Glutamatergic neuron (in vitro differentiated cells): Measurements from ENCODE around the gene PRSS57. TPM values are rescaled to one million over a fixed set of nuclear protein-coding genes. Genes with fewer than 3 reads are reported as not detected.
A peak's percentile ranks its signal among the peaks of the same experiment; 100 is the strongest.

Source experiments
- DNase-seq: peaks from one replicate; pipeline ENCODE4 v3.0.0; 2022
- H3K27ac Mint-ChIP-seq: one replicate; pipeline ENCODE4 v1.8.0; 2020; ENCODE audit warnings: mild to moderate bottlenecking, mixed read lengths, inconsistent platforms; ENCODE audit not compliant: unreplicated experiment
- H3K27me3 Mint-ChIP-seq: one replicate; pipeline ENCODE4 v1.8.0; 2020; ENCODE audit warnings: mild to moderate bottlenecking, moderate library complexity, mixed read lengths, inconsistent platforms; ENCODE audit not compliant: unreplicated experiment
- H3K36me3 Mint-ChIP-seq: one replicate; pipeline ENCODE4 v1.8.0; 2020; ENCODE audit warnings: mild to moderate bottlenecking, mixed read lengths, inconsistent platforms; ENCODE audit not compliant: unreplicated experiment
- H3K4me1 Mint-ChIP-seq: one replicate; pipeline ENCODE4 v1.8.0; 2020; ENCODE audit warnings: mild to moderate bottlenecking, low read depth, mixed read lengths, inconsistent platforms; ENCODE audit not compliant: unreplicated experiment
- H3K4me3 Mint-ChIP-seq: one replicate; pipeline ENCODE4 v1.8.0; 2020; ENCODE audit warnings: mild to moderate bottlenecking, mixed read lengths, inconsistent platforms; ENCODE audit not compliant: unreplicated experiment
- H3K9me3 Mint-ChIP-seq: one replicate; pipeline ENCODE4 v1.8.0; 2020; ENCODE audit warnings: mild to moderate bottlenecking, moderate library complexity, mixed read lengths, inconsistent platforms; ENCODE audit not compliant: unreplicated experiment
- total RNA-seq: library from RNA; stranded (reverse); fragmentation: NEBNext Ultra II Directional; extraction: Animal tissue kit (Norgen Biotek cat#: 25700); gene quantifications from one replicate; pipeline ENCODE4 v1.2.1, GENCODE V29; 2021; ENCODE audit not compliant: unreplicated experiment
- TF ChIP-seq, protein P1 (sequence below): fragments of 200-600 bp; sonication (generic); IDR thresholded peaks from one replicate; pipeline ENCODE4 v1.5.0; 2021; ENCODE audit not compliant: partially characterized antibody, unreplicated experiment

Gene PRSS57
- total RNA-seq, 1 donor from 2014 or later: 0.78 TPM

DNA sequence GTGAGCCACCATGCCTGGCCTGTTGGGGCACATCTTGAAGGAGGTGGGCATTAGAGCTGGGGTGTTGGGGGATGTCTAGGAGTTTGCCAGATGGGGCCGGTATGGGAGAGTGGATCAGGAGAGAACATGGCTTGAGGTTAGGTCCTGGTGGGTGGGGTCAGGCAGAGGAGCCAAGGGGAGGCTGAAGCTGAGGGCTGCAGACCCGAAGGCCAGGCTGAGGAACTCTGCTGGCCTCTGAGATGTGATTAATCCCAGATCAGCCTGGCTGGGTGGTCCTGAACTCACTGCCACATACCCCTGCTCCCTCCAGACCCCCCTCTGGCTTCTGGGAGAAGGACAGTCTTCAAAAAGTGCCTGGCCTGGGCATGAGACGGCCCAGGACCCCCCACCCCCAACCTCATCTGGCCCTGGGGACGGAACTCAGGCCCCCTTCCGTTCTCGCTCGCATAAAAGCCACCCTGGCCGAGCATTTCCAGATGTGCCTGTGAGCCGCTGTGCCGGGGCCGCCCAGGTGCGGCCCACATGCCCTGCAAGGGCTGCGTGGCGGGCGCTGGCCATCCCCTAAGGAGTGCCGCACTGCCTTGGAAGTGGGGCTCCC is 16.4 kb downstream of the PRSS57 start:
- H3K27ac Mint-ChIP-seq: no peak overlapping the region
- DNase-seq: no peak
- H3K4me1 Mint-ChIP-seq: peaks cover 5% of the 10 kb centered on the region

DNA sequence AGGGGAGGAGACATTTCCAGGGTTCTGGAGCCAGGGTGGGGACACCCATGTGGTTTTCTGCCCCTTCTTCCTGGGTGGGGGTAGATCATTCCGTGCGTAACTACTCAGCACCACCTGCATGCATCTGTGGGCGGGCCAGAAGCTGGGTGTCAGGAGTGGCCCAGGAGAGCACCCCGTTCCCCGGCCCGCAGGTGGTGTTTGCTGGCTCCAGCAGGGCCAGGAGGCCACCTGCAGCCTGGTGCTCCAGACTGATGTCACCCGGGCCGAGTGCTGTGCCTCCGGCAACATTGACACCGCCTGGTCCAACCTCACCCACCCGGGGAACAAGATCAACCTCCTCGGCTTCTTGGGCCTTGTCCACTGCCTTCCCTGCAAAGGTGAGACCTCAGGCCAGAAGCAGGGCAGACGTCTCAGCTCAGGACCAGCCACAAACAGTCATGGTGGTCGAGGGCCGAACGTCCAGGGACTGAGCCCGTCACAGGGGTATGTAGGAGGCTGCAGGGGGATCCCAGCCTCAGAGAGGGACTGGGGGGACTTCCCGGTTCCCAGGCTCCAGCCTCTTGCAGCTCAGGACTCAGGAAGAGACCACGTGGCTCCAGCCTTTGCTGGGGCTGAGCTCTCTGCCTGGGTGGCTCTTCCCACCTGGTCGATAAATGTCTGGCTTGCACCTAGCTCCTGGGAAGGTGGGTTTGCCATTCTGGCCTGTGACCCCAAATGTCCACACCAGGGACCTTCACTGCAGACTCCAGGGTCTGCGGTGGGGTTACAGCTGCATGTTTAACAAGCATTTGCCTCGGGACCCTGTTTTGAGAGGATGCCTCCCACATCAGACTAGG is 17.4 kb downstream of the PRSS57 start:
- DNase-seq: no peak
- H3K9me3 Mint-ChIP-seq: peaks cover 10% of the 10 kb centered on the region
- H3K27me3 Mint-ChIP-seq: peaks cover 14% of the 10 kb centered on the region
- H3K4me1 Mint-ChIP-seq: peaks cover 5% of the 10 kb centered on the region
- no peak overlapping the region for H3K27ac Mint-ChIP-seq
- no peaks in the 10 kb centered on the region for H3K36me3 Mint-ChIP-seq
- no peak overlapping the region for H3K4me3 Mint-ChIP-seq
- TF ChIP-seq, protein P1, sequence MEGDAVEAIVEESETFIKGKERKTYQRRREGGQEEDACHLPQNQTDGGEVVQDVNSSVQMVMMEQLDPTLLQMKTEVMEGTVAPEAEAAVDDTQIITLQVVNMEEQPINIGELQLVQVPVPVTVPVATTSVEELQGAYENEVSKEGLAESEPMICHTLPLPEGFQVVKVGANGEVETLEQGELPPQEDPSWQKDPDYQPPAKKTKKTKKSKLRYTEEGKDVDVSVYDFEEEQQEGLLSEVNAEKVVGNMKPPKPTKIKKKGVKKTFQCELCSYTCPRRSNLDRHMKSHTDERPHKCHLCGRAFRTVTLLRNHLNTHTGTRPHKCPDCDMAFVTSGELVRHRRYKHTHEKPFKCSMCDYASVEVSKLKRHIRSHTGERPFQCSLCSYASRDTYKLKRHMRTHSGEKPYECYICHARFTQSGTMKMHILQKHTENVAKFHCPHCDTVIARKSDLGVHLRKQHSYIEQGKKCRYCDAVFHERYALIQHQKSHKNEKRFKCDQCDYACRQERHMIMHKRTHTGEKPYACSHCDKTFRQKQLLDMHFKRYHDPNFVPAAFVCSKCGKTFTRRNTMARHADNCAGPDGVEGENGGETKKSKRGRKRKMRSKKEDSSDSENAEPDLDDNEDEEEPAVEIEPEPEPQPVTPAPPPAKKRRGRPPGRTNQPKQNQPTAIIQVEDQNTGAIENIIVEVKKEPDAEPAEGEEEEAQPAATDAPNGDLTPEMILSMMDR: no peak

More for the DNA sequence above, 16.4 kb downstream of the PRSS57 start:
- TF ChIP-seq, protein P1: no peak
- Mint-ChIP-seq H3K9me3 (peaks cover 10% of the 10 kb centered on the region), H3K4me3 (peak overlapping the region; percentile 52), H3K27me3 (peaks cover 14% of the 10 kb centered on the region), H3K36me3 (no peaks in the 10 kb centered on the region)

DNA sequence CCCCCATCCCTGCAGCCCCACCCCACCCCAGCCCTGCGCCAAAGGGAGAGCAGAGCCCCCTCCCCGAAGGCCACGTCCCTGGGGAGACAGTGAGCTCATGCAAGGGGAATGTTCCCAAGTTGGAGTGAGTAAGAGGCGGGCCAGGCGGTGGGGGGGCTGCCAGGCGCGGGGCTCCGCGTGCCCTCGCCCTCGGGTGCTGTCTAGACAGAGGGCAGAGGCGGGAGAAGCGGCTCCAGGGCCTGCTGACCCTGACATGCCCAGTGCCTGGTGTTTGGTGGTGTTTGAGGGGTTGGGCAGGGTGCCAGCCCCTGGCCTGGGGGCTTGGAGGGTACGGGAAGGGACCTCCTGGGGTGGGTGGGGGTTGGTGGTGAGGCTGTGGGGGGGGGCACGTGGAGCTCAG is 18.1 kb downstream of the PRSS57 start:
- DNase-seq: no peak
- TF ChIP-seq, protein P1: no peak
- H3K4me3 Mint-ChIP-seq: no peak overlapping the region
- peaks cover 10% of the 10 kb centered on the region for H3K9me3 Mint-ChIP-seq
- H3K4me1 Mint-ChIP-seq: peaks cover 5% of the 10 kb centered on the region
- no peak overlapping the region for H3K27ac Mint-ChIP-seq
- no peaks in the 10 kb centered on the region for H3K36me3 Mint-ChIP-seq
- H3K27me3 Mint-ChIP-seq: peaks cover 14% of the 10 kb centered on the region

DNA sequence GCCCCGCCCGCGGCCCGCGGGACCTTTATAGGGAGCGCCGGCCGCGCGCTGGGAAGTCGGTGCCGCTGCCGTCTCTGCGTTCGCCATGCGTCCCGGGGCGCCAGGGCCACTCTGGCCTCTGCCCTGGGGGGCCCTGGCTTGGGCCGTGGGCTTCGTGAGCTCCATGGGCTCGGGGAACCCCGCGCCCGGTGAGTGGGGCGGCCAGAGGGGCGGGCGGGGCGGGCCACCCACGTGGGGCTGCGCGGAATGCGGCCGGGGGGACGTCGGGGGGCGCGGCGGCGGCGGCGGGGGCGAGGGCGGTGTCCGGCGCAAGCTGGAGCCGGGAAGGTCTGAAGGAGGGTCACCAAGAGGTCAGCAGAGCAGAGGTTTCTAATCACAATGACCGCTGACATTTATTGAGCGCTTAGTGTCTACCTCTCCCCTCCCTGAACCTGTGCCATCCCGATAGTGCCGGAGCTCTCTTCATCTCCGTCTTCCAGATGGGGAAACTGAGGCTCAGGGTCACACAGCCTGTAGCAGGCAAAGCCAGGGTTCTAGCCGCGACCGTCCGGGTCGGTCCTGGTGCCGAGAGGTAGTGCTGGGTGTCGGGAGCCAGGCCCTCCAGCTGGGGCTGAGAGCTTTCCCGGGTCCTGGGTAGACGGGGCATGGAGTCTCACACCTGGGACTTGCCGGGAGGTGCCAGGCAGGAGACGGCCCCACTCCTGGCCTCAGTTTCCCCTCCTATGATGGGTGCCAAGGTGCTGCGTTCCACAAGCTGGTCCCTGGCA is 18.7 kb downstream of the PRSS57 start, which contains the start of gene FSTL3:
Gene FSTL3 (plus strand): TSS at position 54 of the 767 bp plus-strand sequence. CDS start 32 bp downstream, at position 86.
- Mint-ChIP-seq H3K27ac (peak within 1 kb of the TSS; percentile 85), H3K36me3 (no peaks in the 10 kb centered on the region), H3K27me3 (peaks cover 14% of the 10 kb centered on the region), H3K4me3 (peak within 1 kb of the TSS; percentile 77), H3K4me1 (peaks cover 5% of the 10 kb centered on the region), H3K9me3 (peaks cover 9% of the 10 kb centered on the region)
- DNase-seq: no peak
- TF ChIP-seq, protein P1: no peak
